HepG2 (cell line): ENCODE measurements around the gene OR2C1. TPM values are rescaled to one million over a fixed set of nuclear protein-coding genes. Genes with fewer than 3 reads are reported as not detected.

Experiments used
- DNMT3B ChIP-seq: conservative IDR thresholded peaks from 2 replicates; pipeline ENCODE4 v1.6.1; 2016; ENCODE audit warnings: missing biosample characterization, control low read depth
- GATAD1 ChIP-seq: IDR thresholded peaks from 2 replicates; pipeline ENCODE4 v1.6.1; 2016; ENCODE audit warnings: missing genetic modification reagents, missing compliant biosample characterization
- LCORL ChIP-seq, 2 experiments: fragments of 450-650 bp in 1 of 2; sonication (generic) in 1 of 2; formaldehyde crosslinking in 1 of 2; IDR thresholded peaks; 2 replicates each; pipeline versions ENCODE4 v1.5.0 to v1.6.1; 2017 to 2020; ENCODE audit warnings: antibody characterized with exemption in 1 of 2, missing genetic modification reagents in 1 of 2
- RARG ChIP-seq: sonication (generic); formaldehyde crosslinking; IDR thresholded peaks from 2 replicates; pipeline ENCODE4 v1.4.0; 2020; ENCODE audit warnings: low read depth, mild to moderate bottlenecking, missing genetic modification reagents
- ZFP37 ChIP-seq: sonication (generic); formaldehyde crosslinking; IDR thresholded peaks from 2 replicates; pipeline ENCODE4 v1.4.0; 2020; ENCODE audit warnings: missing genetic modification reagents, borderline replicate concordance
- ZNF496 ChIP-seq: sonication (generic); formaldehyde crosslinking; IDR thresholded peaks from 2 replicates; pipeline ENCODE4 v1.8.1; 2023; ENCODE audit warnings: mild to moderate bottlenecking, moderate library complexity, missing genetic modification reagents; ENCODE audit not compliant: insufficient replicate concordance
- ZNF75D ChIP-seq: sonication (generic); formaldehyde crosslinking; IDR thresholded peaks from 2 replicates; pipeline ENCODE4 v1.8.1; 2023; ENCODE audit warnings: missing genetic modification reagents, mild to moderate bottlenecking, borderline replicate concordance
- ZNF788 ChIP-seq: sonication (generic); formaldehyde crosslinking; IDR thresholded peaks from 2 replicates; pipeline ENCODE4 v1.5.0; 2020; ENCODE audit warnings: mild to moderate bottlenecking, missing genetic modification reagents, borderline replicate concordance
- polyA plus RNA-seq, 8 experiments: library from polyadenylated mRNA; depleted of rRNA in 3 of 8; stranded (reverse) in 7 of 8; unstranded in 1 of 8; fragments of >200 nt; fragmentation: Illumina TruSeq in 4 of 8; extraction: Trizol in 4 of 8; gene quantifications; 2 replicates each; pipeline versions ENCODE4 v1.2.1 to v1.2.3, GENCODE V29; 2011 to 2016; ENCODE audit warnings: low read depth in 4 of 8, missing spikeins in 1 of 8, mixed read lengths in 1 of 8; ENCODE audit not compliant: insufficient read depth in 1 of 8
- total RNA-seq, 5 experiments: library from RNA; depleted of rRNA; stranded (reverse); fragments of >200 nt; fragmentation: Illumina TruSeq; extraction: Trizol; gene quantifications; 2 replicates each; pipeline ENCODE4 v1.2.3, GENCODE V29; 2016; ENCODE audit warnings: low read depth in 1 of 5
- TF ChIP-seq, protein P1 (sequence below): fragments of 450-650 bp; IDR thresholded peaks from 2 replicates; pipeline ENCODE4 v1.6.1; 2016
- TF ChIP-seq, protein P2 (sequence below): sonication (generic); formaldehyde crosslinking; IDR thresholded peaks from 2 replicates; pipeline ENCODE4 v1.8.1; 2023; ENCODE audit warnings: mild to moderate bottlenecking, missing genetic modification reagents, borderline replicate concordance
- TF ChIP-seq, protein P3 (sequence below): sonication (generic); formaldehyde crosslinking; conservative IDR thresholded peaks from 2 replicates; pipeline ENCODE4 v1.8.0; 2022; ENCODE audit warnings: missing genetic modification reagents
- TF ChIP-seq, protein P4 (sequence below): sonication (generic); formaldehyde crosslinking; IDR thresholded peaks from 2 replicates; pipeline ENCODE4 v1.8.1; 2023; ENCODE audit warnings: mild to moderate bottlenecking, missing genetic modification reagents
- TF ChIP-seq, protein P5 (sequence below): sonication (generic); formaldehyde crosslinking; IDR thresholded peaks from 2 replicates; pipeline ENCODE4 v1.5.1; 2020; ENCODE audit warnings: missing genetic modification reagents, mild to moderate bottlenecking, borderline replicate concordance
- TF ChIP-seq, protein P6 (sequence below): sonication (generic); formaldehyde crosslinking; conservative IDR thresholded peaks from 2 replicates; pipeline ENCODE4 v1.8.0; 2022; ENCODE audit warnings: mild to moderate bottlenecking, moderate library complexity, missing genetic modification reagents
- TF ChIP-seq, protein P7 (sequence below): sonication (generic); formaldehyde crosslinking; IDR thresholded peaks from 2 replicates; pipeline ENCODE4 v1.4.0; 2020; ENCODE audit warnings: low read depth, missing genetic modification reagents
- TF ChIP-seq, protein P8 (sequence below): IDR thresholded peaks from 2 replicates; pipeline ENCODE4 v1.6.1; 2016

Gene OR2C1
- total and polyA plus RNA-seq, 2 of the 13 experiments (the other 11 are each of a cell fraction or from before 2014, with no cell fraction given) = not detected

DNA sequence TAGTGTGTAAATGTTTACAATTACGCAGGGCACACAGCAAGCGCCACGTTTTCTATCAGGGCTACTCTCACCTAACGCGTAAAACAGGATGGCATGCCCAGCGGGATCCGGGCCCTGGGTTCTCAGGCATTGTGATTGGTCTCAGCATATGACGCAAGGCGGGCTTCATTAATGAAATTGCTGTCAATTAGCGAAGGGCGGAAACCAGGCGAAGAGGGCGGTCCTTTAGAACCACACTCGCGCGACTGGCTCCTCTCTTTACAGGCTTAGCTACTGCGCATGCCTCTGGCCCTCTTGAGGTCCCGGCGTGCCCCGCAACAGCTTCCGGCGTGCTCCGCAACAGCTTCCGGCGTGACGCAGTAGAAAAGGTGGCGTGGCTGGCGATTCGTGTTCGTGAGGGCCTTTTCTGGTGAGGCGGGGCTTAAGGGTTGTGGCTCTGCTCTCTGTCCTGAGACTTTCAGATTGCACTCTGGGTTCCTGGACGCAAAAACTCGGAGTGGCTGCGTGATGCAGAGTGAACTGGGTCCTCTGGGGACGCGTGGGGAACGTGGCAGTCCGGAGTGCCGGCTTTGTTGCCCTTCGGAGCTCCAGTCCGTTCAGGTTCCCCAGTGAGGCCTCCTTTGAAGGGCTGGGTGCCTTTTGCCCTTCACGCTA is 9.2 kb downstream of the OR2C1 start (continued):
- TF ChIP-seq, protein P1, sequence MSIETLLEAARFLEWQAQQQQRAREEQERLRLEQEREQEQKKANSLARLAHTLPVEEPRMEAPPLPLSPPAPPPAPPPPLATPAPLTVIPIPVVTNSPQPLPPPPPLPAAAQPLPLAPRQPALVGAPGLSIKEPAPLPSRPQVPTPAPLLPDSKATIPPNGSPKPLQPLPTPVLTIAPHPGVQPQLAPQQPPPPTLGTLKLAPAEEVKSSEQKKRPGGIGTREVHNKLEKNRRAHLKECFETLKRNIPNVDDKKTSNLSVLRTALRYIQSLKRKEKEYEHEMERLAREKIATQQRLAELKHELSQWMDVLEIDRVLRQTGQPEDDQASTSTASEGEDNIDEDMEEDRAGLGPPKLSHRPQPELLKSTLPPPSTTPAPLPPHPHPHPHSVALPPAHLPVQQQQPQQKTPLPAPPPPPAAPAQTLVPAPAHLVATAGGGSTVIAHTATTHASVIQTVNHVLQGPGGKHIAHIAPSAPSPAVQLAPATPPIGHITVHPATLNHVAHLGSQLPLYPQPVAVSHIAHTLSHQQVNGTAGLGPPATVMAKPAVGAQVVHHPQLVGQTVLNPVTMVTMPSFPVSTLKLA = peak; percentile 45
- TF ChIP-seq GATAD1 (CRISPR knock-in tag) (peak; percentile 90), ZFP37 (CRISPR knock-in tag) (no peak), RARG (CRISPR knock-in tag) (no peak), ZNF496 (no peak), ZNF788 (CRISPR knock-in tag) (no peak), DNMT3B (CRISPR knock-in tag) (no peak), ZNF75D (CRISPR knock-in tag) (no peak), LCORL (IDR thresholded peaks at IDR 0.05) (no peak), LCORL (CRISPR knock-in tag; IDR thresholded peaks at IDR 0.05) (0 out of 2 replicates have a peak, but pooled peaks have one; percentile 22)
- TF ChIP-seq, protein P2, sequence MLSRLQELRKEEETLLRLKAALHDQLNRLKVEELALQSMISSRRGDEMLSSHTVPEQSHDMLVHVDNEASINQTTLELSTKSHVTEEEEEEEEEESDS (CRISPR knock-in tag) = no peak
- TF ChIP-seq, protein P3, sequence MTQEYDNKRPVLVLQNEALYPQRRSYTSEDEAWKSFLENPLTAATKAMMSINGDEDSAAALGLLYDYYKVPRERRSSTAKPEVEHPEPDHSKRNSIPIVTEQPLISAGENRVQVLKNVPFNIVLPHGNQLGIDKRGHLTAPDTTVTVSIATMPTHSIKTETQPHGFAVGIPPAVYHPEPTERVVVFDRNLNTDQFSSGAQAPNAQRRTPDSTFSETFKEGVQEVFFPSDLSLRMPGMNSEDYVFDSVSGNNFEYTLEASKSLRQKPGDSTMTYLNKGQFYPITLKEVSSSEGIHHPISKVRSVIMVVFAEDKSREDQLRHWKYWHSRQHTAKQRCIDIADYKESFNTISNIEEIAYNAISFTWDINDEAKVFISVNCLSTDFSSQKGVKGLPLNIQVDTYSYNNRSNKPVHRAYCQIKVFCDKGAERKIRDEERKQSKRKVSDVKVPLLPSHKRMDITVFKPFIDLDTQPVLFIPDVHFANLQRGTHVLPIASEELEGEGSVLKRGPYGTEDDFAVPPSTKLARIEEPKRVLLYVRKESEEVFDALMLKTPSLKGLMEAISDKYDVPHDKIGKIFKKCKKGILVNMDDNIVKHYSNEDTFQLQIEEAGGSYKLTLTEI (CRISPR knock-in tag) = no peak
- TF ChIP-seq, protein P4, sequence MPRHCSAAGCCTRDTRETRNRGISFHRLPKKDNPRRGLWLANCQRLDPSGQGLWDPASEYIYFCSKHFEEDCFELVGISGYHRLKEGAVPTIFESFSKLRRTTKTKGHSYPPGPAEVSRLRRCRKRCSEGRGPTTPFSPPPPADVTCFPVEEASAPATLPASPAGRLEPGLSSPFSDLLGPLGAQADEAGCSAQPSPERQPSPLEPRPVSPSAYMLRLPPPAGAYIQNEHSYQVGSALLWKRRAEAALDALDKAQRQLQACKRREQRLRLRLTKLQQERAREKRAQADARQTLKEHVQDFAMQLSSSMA (CRISPR knock-in tag) = no peak
- TF ChIP-seq, protein P5, sequence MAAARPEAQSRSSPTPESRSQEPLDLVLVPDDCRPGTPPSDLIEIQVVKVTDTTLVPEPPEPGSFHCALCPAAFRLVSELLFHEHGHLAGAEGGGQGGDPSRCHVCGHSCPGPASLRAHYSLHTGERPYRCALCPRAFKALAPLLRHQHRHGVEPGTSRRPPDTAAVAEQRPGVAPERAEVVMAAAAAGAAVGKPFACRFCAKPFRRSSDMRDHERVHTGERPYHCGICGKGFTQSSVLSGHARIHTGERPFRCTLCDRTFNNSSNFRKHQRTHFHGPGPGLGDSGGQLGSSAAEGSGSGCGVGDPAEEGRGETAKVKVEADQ (CRISPR knock-in tag) = no peak
- TF ChIP-seq, protein P6, sequence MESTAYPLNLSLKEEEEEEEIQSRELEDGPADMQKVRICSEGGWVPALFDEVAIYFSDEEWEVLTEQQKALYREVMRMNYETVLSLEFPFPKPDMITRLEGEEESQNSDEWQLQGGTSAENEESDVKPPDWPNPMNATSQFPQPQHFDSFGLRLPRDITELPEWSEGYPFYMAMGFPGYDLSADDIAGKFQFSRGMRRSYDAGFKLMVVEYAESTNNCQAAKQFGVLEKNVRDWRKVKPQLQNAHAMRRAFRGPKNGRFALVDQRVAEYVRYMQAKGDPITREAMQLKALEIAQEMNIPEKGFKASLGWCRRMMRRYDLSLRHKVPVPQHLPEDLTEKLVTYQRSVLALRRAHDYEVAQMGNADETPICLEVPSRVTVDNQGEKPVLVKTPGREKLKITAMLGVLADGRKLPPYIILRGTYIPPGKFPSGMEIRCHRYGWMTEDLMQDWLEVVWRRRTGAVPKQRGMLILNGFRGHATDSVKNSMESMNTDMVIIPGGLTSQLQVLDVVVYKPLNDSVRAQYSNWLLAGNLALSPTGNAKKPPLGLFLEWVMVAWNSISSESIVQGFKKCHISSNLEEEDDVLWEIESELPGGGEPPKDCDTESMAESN (CRISPR knock-in tag) = 0 out of 2 replicates have a peak, but pooled peaks have one; percentile 18
- TF ChIP-seq, protein P7, sequence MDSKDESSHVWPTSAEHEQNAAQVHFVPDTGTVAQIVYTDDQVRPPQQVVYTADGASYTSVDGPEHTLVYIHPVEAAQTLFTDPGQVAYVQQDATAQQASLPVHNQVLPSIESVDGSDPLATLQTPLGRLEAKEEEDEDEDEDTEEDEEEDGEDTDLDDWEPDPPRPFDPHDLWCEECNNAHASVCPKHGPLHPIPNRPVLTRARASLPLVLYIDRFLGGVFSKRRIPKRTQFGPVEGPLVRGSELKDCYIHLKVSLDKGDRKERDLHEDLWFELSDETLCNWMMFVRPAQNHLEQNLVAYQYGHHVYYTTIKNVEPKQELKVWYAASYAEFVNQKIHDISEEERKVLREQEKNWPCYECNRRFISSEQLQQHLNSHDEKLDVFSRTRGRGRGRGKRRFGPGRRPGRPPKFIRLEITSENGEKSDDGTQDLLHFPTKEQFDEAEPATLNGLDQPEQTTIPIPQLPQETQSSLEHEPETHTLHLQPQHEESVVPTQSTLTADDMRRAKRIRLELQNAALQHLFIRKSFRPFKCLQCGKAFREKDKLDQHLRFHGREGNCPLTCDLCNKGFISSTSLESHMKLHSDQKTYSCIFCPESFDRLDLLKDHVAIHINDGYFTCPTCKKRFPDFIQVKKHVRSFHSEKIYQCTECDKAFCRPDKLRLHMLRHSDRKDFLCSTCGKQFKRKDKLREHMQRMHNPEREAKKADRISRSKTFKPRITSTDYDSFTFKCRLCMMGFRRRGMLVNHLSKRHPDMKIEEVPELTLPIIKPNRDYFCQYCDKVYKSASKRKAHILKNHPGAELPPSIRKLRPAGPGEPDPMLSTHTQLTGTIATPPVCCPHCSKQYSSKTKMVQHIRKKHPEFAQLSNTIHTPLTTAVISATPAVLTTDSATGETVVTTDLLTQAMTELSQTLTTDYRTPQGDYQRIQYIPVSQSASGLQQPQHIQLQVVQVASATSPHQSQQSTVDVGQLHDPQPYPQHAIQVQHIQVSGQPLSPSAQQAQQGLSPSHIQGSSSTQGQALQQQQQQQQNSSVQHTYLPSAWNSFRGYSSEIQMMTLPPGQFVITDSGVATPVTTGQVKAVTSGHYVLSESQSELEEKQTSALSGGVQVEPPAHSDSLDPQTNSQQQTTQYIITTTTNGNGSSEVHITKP = 0 out of 2 replicates have a peak, but pooled peaks have one; percentile 25
- TF ChIP-seq, protein P8, sequence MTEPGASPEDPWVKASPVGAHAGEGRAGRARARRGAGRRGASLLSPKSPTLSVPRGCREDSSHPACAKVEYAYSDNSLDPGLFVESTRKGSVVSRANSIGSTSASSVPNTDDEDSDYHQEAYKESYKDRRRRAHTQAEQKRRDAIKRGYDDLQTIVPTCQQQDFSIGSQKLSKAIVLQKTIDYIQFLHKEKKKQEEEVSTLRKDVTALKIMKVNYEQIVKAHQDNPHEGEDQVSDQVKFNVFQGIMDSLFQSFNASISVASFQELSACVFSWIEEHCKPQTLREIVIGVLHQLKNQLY (CRISPR knock-in tag) = 0 out of 2 replicates have a peak, but pooled peaks have one; percentile 23
